WTC11 (cell line): ENCODE measurements around the gene NRAP. TPM values are rescaled to one million over a fixed set of nuclear protein-coding genes. Genes with fewer than 3 reads are reported as not detected.

Experiments
- ATAC-seq: fragments of 200-7000 bp; cut with Tn5 transposase; 2 replicates; pipeline ENCODE4 v1.10.0; 2021; ENCODE audit warnings: mild to moderate bottlenecking, moderate library complexity
- CTCF ChIA-PET: fragments of 300-600 bp; sonication (Branson Sonifier 250); formaldehyde crosslinking; loops from one replicate; lab custom pipeline; 2021; ENCODE audit warnings: antibody characterized with exemption; lab: Charles Lee
- POLR2A ChIA-PET: fragments of 350-600 bp; sonication (Branson Sonifier 250); formaldehyde crosslinking; loops from one replicate; lab custom pipeline; 2021; ENCODE audit warnings: antibody characterized with exemption; lab: Charles Lee
- DNase-seq: peaks from one replicate; pipeline ENCODE4 v3.0.0; 2021; ENCODE audit warnings: low spot score
- H3K27ac Mint-ChIP-seq: 2 replicates; pipeline ENCODE4 v1.8.0; 2021; ENCODE audit warnings: mixed read lengths
- H3K27me3 Mint-ChIP-seq: 2 replicates; pipeline ENCODE4 v1.8.0; 2021; ENCODE audit warnings: low read depth, mild to moderate bottlenecking, moderate library complexity, mixed read lengths
- H3K36me3 Mint-ChIP-seq: 2 replicates; pipeline ENCODE4 v1.8.0; 2021; ENCODE audit warnings: mixed read lengths
- H3K4me1 Mint-ChIP-seq: 2 replicates; pipeline ENCODE4 v1.8.0; 2022; ENCODE audit warnings: mixed read lengths
- H3K4me3 Mint-ChIP-seq: 2 replicates; pipeline ENCODE4 v1.8.0; 2021; ENCODE audit warnings: mild to moderate bottlenecking, moderate library complexity, mixed read lengths
- H3K9me3 Mint-ChIP-seq: 2 replicates; pipeline ENCODE4 v1.8.0; 2021; ENCODE audit warnings: mixed read lengths
- EMX1 ChIP-seq: fragments of 250-450 bp; sonication (Bioruptor Pico); IDR thresholded peaks from 2 replicates; pipeline ENCODE4 v1.8.0; 2021; ENCODE audit warnings: mild to moderate bottlenecking
- GABPB1 ChIP-seq: sonication (generic); formaldehyde crosslinking; IDR thresholded peaks from 2 replicates; pipeline ENCODE4 v1.8.1; 2023; ENCODE audit warnings: mild to moderate bottlenecking, missing genetic modification reagents
- GRHL2 ChIP-seq: fragments of 250-450 bp; sonication (Bioruptor Pico); IDR thresholded peaks from 2 replicates; pipeline ENCODE4 v1.8.0; 2022; ENCODE audit warnings: mild to moderate bottlenecking, moderate library complexity; ENCODE audit not compliant: insufficient replicate concordance, severe bottlenecking
- GTF2I ChIP-seq: fragments of 250-450 bp; sonication (Bioruptor Pico); conservative IDR thresholded peaks from 2 replicates; pipeline ENCODE4 v1.4.0; 2021; ENCODE audit warnings: mild to moderate bottlenecking
- KAT7 ChIP-seq: sonication (generic); formaldehyde crosslinking; IDR thresholded peaks from 2 replicates; pipeline ENCODE4 v1.8.1; 2023; ENCODE audit warnings: missing genetic modification reagents, mild to moderate bottlenecking, borderline replicate concordance
- NFE2L1 ChIP-seq: sonication (generic); formaldehyde crosslinking; IDR thresholded peaks from 2 replicates; pipeline ENCODE4 v1.8.1; 2023; ENCODE audit warnings: missing genetic modification reagents
- NR1H2 ChIP-seq: sonication (generic); formaldehyde crosslinking; IDR thresholded peaks from 2 replicates; pipeline ENCODE4 v1.9.0; 2021; ENCODE audit warnings: mild to moderate bottlenecking, moderate library complexity, missing genetic modification reagents
- NR3C1 ChIP-seq: sonication (generic); formaldehyde crosslinking; conservative IDR thresholded peaks from 2 replicates; pipeline ENCODE4 v1.8.1; 2023; ENCODE audit warnings: low read depth, mild to moderate bottlenecking, missing genetic modification reagents
- RORB ChIP-seq: fragments of 250-450 bp; sonication (Bioruptor Pico); IDR thresholded peaks from 2 replicates; pipeline ENCODE4 v1.9.0; 2021; ENCODE audit warnings: mild to moderate bottlenecking
- SOX15 ChIP-seq: fragments of 250-450 bp; sonication (Bioruptor Pico); IDR thresholded peaks from 2 replicates; pipeline ENCODE4 v1.9.0; 2021; ENCODE audit warnings: mild to moderate bottlenecking
- SP1 ChIP-seq: sonication (generic); formaldehyde crosslinking; conservative IDR thresholded peaks from 2 replicates; pipeline ENCODE4 v1.8.1; 2022; ENCODE audit warnings: missing genetic modification reagents
- TEAD1 ChIP-seq: sonication (generic); formaldehyde crosslinking; IDR thresholded peaks from 2 replicates; pipeline ENCODE4 v1.8.0; 2022; ENCODE audit warnings: mild to moderate bottlenecking, missing genetic modification reagents
- TP53 ChIP-seq: sonication (generic); formaldehyde crosslinking; IDR thresholded peaks from 2 replicates; pipeline ENCODE4 v1.8.1; 2023; ENCODE audit warnings: mild to moderate bottlenecking, missing genetic modification reagents
- ZNF396 ChIP-seq: fragments of 250-450 bp; sonication (Bioruptor Pico); IDR thresholded peaks from 2 replicates; pipeline ENCODE4 v1.8.0; 2021; ENCODE audit warnings: mild to moderate bottlenecking, moderate library complexity, borderline replicate concordance
- ZNF423 ChIP-seq: fragments of 250-450 bp; sonication (Bioruptor Pico); IDR thresholded peaks from 2 replicates; pipeline ENCODE4 v2.1.2; 2022; ENCODE audit warnings: mild to moderate bottlenecking, moderate library complexity
- total RNA-seq: library from RNA; stranded (reverse); gene quantifications from 3 replicates; pipeline ENCODE4 v1.2.3, GENCODE V29; 2021
- TF ChIP-seq, protein P1 (sequence below): sonication (generic); formaldehyde crosslinking; IDR thresholded peaks from 2 replicates; pipeline ENCODE4 v1.8.1; 2023; ENCODE audit warnings: mild to moderate bottlenecking, moderate library complexity, missing genetic modification reagents
- TF ChIP-seq, protein P2 (sequence below): sonication (generic); formaldehyde crosslinking; IDR thresholded peaks from 2 replicates; pipeline ENCODE4 v1.8.0; 2022; ENCODE audit warnings: mild to moderate bottlenecking, missing genetic modification reagents
- TF ChIP-seq, protein P3 (sequence below): fragments of 200-600 bp; IDR thresholded peaks from 2 replicates; pipeline ENCODE4 v1.8.0; 2022; ENCODE audit warnings: antibody characterized with exemption
- TF ChIP-seq, protein P4 (sequence below): sonication (generic); formaldehyde crosslinking; IDR thresholded peaks from 2 replicates; pipeline ENCODE4 v1.8.1; 2022; ENCODE audit warnings: mild to moderate bottlenecking, missing genetic modification reagents, moderate library complexity, borderline replicate concordance
- TF ChIP-seq, protein P5 (sequence below): sonication (generic); formaldehyde crosslinking; IDR thresholded peaks from 2 replicates; pipeline ENCODE4 v1.8.1; 2023; ENCODE audit warnings: mild to moderate bottlenecking, missing genetic modification reagents
- TF ChIP-seq, protein P6 (sequence below): sonication (generic); formaldehyde crosslinking; IDR thresholded peaks from 2 replicates; pipeline ENCODE4 v1.8.1; 2022; ENCODE audit warnings: missing genetic modification reagents, borderline replicate concordance

NRAP gene
- total RNA-seq, 1 experiment from 2014 or later, result not detected

DNA sequence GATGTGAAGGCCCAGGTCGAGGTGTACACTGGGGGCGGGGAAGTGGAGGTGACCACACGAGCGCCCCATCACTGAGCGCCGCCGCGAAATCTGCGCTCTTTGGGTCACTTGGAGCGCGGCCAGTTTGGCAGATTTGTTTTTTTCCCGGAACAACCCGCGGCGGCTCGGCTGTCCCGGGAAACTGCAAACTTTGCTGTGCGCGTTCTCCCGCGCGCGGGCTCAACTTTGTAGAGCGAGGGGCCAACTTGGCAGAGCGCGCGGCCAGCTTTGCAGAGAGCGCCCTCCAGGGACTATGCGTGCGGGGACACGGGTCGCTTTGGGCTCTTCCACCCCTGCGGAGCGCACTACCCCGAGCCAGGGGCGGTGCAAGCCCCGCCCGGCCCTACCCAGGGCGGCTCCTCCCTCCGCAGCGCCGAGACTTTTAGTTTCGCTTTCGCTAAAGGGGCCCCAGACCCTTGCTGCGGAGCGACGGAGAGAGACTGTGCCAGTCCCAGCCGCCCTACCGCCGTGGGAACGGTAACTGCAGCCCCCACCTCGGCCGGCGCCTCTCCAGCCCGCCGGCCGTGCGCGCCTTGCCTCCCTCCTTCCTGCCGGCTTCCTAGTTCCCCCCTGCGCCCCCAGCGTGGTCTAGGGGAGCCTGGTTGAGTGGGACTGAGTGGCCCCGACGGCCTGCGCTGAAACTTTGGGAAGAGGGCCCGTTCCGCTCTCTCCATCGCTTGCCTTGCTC, 15.8 kb upstream of the NRAP start, which contains the start of gene CASP7 (continued):
- TF ChIP-seq, protein P1, sequence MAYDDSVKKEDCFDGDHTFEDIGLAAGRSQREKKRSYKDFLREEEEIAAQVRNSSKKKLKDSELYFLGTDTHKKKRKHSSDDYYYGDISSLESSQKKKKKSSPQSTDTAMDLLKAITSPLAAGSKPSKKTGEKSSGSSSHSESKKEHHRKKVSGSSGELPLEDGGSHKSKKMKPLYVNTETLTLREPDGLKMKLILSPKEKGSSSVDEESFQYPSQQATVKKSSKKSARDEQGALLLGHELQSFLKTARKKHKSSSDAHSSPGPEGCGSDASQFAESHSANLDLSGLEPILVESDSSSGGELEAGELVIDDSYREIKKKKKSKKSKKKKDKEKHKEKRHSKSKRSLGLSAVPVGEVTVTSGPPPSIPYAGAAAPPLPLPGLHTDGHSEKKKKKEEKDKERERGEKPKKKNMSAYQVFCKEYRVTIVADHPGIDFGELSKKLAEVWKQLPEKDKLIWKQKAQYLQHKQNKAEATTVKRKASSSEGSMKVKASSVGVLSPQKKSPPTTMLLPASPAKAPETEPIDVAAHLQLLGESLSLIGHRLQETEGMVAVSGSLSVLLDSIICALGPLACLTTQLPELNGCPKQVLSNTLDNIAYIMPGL (CRISPR knock-in tag), result peak; percentile 93; the same call in 1 of the 2 replicates
- no peak for TF ChIP-seq RORB (CRISPR knock-in tag)
- no peak for TF ChIP-seq EMX1 (CRISPR knock-in tag)
- no peak for TF ChIP-seq ZNF396 (CRISPR knock-in tag)
- no peak for TF ChIP-seq KAT7 (CRISPR knock-in tag)
- TF ChIP-seq, protein P2, sequence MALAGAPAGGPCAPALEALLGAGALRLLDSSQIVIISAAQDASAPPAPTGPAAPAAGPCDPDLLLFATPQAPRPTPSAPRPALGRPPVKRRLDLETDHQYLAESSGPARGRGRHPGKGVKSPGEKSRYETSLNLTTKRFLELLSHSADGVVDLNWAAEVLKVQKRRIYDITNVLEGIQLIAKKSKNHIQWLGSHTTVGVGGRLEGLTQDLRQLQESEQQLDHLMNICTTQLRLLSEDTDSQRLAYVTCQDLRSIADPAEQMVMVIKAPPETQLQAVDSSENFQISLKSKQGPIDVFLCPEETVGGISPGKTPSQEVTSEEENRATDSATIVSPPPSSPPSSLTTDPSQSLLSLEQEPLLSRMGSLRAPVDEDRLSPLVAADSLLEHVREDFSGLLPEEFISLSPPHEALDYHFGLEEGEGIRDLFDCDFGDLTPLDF, result no peak
- TF ChIP-seq SOX15 (CRISPR knock-in tag), result no peak
- TF ChIP-seq, protein P3, sequence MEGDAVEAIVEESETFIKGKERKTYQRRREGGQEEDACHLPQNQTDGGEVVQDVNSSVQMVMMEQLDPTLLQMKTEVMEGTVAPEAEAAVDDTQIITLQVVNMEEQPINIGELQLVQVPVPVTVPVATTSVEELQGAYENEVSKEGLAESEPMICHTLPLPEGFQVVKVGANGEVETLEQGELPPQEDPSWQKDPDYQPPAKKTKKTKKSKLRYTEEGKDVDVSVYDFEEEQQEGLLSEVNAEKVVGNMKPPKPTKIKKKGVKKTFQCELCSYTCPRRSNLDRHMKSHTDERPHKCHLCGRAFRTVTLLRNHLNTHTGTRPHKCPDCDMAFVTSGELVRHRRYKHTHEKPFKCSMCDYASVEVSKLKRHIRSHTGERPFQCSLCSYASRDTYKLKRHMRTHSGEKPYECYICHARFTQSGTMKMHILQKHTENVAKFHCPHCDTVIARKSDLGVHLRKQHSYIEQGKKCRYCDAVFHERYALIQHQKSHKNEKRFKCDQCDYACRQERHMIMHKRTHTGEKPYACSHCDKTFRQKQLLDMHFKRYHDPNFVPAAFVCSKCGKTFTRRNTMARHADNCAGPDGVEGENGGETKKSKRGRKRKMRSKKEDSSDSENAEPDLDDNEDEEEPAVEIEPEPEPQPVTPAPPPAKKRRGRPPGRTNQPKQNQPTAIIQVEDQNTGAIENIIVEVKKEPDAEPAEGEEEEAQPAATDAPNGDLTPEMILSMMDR, result 0 out of 2 replicates have a peak, but pooled peaks have one; percentile 30
- TF ChIP-seq ZNF423 (CRISPR knock-in tag), result no peak
- no peak for TF ChIP-seq NR1H2 (CRISPR knock-in tag)
- peak; percentile 35; the same call in 1 of the 2 replicates for TF ChIP-seq TEAD1 (CRISPR knock-in tag)
- no peak for TF ChIP-seq TP53 (CRISPR knock-in tag)
- no peak for TF ChIP-seq NR3C1 (CRISPR knock-in tag)
- TF ChIP-seq, protein P4, sequence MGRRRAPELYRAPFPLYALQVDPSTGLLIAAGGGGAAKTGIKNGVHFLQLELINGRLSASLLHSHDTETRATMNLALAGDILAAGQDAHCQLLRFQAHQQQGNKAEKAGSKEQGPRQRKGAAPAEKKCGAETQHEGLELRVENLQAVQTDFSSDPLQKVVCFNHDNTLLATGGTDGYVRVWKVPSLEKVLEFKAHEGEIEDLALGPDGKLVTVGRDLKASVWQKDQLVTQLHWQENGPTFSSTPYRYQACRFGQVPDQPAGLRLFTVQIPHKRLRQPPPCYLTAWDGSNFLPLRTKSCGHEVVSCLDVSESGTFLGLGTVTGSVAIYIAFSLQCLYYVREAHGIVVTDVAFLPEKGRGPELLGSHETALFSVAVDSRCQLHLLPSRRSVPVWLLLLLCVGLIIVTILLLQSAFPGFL (CRISPR knock-in tag), result no peak

DNA sequence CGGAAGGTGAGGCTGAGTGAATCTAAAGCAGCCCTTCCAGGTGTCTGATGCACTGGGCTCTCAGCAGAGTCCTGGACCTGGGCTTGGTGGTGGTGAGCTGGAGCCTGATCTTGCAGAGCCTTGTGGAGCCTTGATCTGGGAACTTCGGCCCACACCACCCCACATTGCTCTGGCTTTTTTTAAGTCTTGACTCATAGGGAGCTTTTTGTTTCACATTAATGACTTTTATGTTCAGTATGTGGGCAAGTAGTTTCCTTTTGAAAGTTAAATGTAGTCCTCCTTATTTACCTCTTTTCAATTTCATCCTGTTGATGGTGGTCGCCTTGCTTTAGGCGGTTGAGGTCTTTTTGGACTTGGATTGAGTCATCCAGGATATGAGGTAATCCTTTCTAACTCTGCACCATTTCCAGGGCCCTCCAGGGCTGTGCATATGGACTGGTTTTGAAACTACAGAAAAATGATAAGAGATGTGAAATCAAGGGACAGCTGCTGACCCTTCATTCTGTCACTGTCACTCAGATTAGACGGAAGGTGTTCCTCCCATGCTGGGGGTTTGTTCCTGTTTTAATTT, 2.9 kb upstream of the NRAP start:
- TF ChIP-seq, protein P5, sequence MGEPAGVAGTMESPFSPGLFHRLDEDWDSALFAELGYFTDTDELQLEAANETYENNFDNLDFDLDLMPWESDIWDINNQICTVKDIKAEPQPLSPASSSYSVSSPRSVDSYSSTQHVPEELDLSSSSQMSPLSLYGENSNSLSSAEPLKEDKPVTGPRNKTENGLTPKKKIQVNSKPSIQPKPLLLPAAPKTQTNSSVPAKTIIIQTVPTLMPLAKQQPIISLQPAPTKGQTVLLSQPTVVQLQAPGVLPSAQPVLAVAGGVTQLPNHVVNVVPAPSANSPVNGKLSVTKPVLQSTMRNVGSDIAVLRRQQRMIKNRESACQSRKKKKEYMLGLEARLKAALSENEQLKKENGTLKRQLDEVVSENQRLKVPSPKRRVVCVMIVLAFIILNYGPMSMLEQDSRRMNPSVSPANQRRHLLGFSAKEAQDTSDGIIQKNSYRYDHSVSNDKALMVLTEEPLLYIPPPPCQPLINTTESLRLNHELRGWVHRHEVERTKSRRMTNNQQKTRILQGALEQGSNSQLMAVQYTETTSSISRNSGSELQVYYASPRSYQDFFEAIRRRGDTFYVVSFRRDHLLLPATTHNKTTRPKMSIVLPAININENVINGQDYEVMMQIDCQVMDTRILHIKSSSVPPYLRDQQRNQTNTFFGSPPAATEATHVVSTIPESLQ (CRISPR knock-in tag), result no peak
- 0 out of 2 replicates have a peak, but pooled peaks have one; percentile 15 for TF ChIP-seq GABPB1 (CRISPR knock-in tag)
- TF ChIP-seq SP1 (CRISPR knock-in tag), result no peak
- no peak for TF ChIP-seq GTF2I
- TF ChIP-seq, protein P6, sequence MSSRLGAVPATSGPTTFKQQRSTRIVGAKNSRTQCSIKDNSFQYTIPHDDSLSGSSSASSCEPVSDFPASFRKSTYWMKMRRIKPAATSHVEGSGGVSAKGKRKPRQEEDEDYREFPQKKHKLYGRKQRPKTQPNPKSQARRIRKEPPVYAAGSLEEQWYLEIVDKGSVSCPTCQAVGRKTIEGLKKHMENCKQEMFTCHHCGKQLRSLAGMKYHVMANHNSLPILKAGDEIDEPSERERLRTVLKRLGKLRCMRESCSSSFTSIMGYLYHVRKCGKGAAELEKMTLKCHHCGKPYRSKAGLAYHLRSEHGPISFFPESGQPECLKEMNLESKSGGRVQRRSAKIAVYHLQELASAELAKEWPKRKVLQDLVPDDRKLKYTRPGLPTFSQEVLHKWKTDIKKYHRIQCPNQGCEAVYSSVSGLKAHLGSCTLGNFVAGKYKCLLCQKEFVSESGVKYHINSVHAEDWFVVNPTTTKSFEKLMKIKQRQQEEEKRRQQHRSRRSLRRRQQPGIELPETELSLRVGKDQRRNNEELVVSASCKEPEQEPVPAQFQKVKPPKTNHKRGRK (CRISPR knock-in tag), result no peak
- no peak for TF ChIP-seq NFE2L1 (CRISPR knock-in tag)
- no peak for TF ChIP-seq GRHL2 (CRISPR knock-in tag)
- no peak for ATAC-seq
- peaks cover 7% of the 10 kb centered on the region for H3K27me3 Mint-ChIP-seq

More for the DNA sequence above, 2.9 kb upstream of the NRAP start:
- CTCF ChIA-PET, result no interaction called here
- H3K4me3 Mint-ChIP-seq, result no peak overlapping the region
- H3K36me3 Mint-ChIP-seq, result no peaks in the 10 kb centered on the region
- POLR2A ChIA-PET, result no interaction called here
- 0 out of 2 replicates have a peak, but pooled peaks cover 3% of the 10 kb centered on the region for H3K4me1 Mint-ChIP-seq
- H3K9me3 Mint-ChIP-seq, result peaks cover 13% of the 10 kb centered on the region
- no peak overlapping the region for H3K27ac Mint-ChIP-seq
- no peak for DNase-seq
